Stimulated activated CD8-positive, alpha-beta memory T cell treated with anti-CD3 and anti-CD28 coated beads, Interleukin-4, amount 100 ng/mL, for 4 hours (primary cell): Measurements from ENCODE around the gene KIF16B.
"Not testable (repeated sequence)": the region's sequence is repeated elsewhere in the genome, so short reads cannot be mapped to it uniquely, and the experiment has no call there.

ENCODE experiments used
- DNase-seq, 2 donors: peaks; one replicate each; pipeline ENCODE4 v3.0.0-alpha.2; 2020; ENCODE audit warnings: low read depth in 2 of 2, low spot score in 1 of 2

Gene KIF16B

GRCh38 chr20:16596404-16596803 lies 23.2 kb upstream of the KIF16B start:
- not testable (repeated sequence) for DNase-seq

GRCh38 chr20:16595376-16595775 lies 22.1 kb upstream of the KIF16B start:
- DNase-seq = no peak

- DNase-seq = no peak
These were observed 16.9 kb upstream of the KIF16B start for GRCh38 chr20:16590041-16590633.

- no peak for DNase-seq
These were observed 16.4 kb upstream of the KIF16B start for GRCh38 chr20:16589623-16590022.

GRCh38 chr20:16588241-16588640 lies 15.0 kb upstream of the KIF16B start:
- DNase-seq = no peak

GRCh38 chr20:16587066-16587465 lies 13.8 kb upstream of the KIF16B start:
- no peak for DNase-seq

- no peak for DNase-seq
These were observed 10.2 kb upstream of the KIF16B start for GRCh38 chr20:16583474-16583873.

- no peak for DNase-seq
These were observed 8.0 kb upstream of the KIF16B start for GRCh38 chr20:16581241-16581640.

- DNase-seq = no peak
These were observed 7.4 kb upstream of the KIF16B start for GRCh38 chr20:16580620-16581019.

GRCh38 chr20:16580147-16580546 lies 6.9 kb upstream of the KIF16B start:
- no peak for DNase-seq

GRCh38 chr20:16576219-16576618 lies 3.0 kb upstream of the KIF16B start:
- DNase-seq = no peak

GRCh38 chr20:16575390-16576140 lies 2.3 kb upstream of the KIF16B start:
- DNase-seq = no peak

GRCh38 chr20:16574656-16575355 lies 1.6 kb upstream of the KIF16B start:
- peak; percentile 46 to 63 for DNase-seq

GRCh38 chr20:16571333-16571732 lies 1.9 kb downstream of the KIF16B start:
- DNase-seq = no peak

- DNase-seq = no peak
These were observed 3.7 kb downstream of the KIF16B start for GRCh38 chr20:16569246-16570153.

GRCh38 chr20:16566080-16566479 lies 7.2 kb downstream of the KIF16B start:
- no peak for DNase-seq

GRCh38 chr20:16564079-16564478 lies 9.2 kb downstream of the KIF16B start:
- not testable (repeated sequence) for DNase-seq

- no peak for DNase-seq
These were observed 10.0 kb downstream of the KIF16B start for GRCh38 chr20:16563066-16563806.

- no peak for DNase-seq
These were observed 11.0 kb downstream of the KIF16B start for GRCh38 chr20:16562259-16562658.

GRCh38 chr20:16560661-16561060 lies 12.6 kb downstream of the KIF16B start:
- no peak for DNase-seq

- no peak for DNase-seq
These were observed 13.0 kb downstream of the KIF16B start for GRCh38 chr20:16560216-16560615.
